ENCODE results near the gene LRBA. TPM values are rescaled to one million over a fixed set of nuclear protein-coding genes. Genes with fewer than 3 reads are reported as not detected.

Gene LRBA
- total RNA-seq, 1 donor from 2014 or later: 66.2 TPM

- peaks cover 5% of the 10 kb centered on the region for H3K9me3 Mint-ChIP-seq
- no peak for TF ChIP-seq CTCF (IDR thresholded peaks at IDR 0.05; ENCODE audit: unreplicated experiment)
- H3K36me3 Mint-ChIP-seq: peaks cover 13% of the 10 kb centered on the region
- H3K27me3 Mint-ChIP-seq (ENCODE audit: low read depth): no peaks in the 10 kb centered on the region
- H3K27ac Mint-ChIP-seq: no peak overlapping the region
- H3K4me3 Mint-ChIP-seq: no peak overlapping the region
- no peak for DNase-seq (ENCODE audit: low spot score in 2 of 2, unreplicated experiment in 2 of 2)
- peaks cover 14% of the 10 kb centered on the region for H3K4me1 Mint-ChIP-seq
These were observed 694.0 kb downstream of the LRBA start for GRCh38 chr4:150321113-150321512.

GRCh38 chr4:150318971-150319370 lies 696.1 kb downstream of the LRBA start:
- Mint-ChIP-seq H3K9me3 (no peaks in the 10 kb centered on the region), H3K27ac (no peak overlapping the region), H3K4me3 (no peak overlapping the region), H3K27me3 (ENCODE audit: low read depth) (no peaks in the 10 kb centered on the region), H3K36me3 (peaks cover 4% of the 10 kb centered on the region), H3K4me1 (peaks cover 17% of the 10 kb centered on the region)
- TF ChIP-seq CTCF (IDR thresholded peaks at IDR 0.05; ENCODE audit: unreplicated experiment): no peak
- DNase-seq (ENCODE audit: low spot score in 2 of 2, unreplicated experiment in 2 of 2): no peak

GRCh38 chr4:150318527-150318926 lies 696.6 kb downstream of the LRBA start:
- Mint-ChIP-seq H3K36me3 (peaks cover 4% of the 10 kb centered on the region), H3K27ac (no peak overlapping the region), H3K27me3 (ENCODE audit: low read depth) (no peaks in the 10 kb centered on the region), H3K4me3 (no peak overlapping the region), H3K9me3 (no peaks in the 10 kb centered on the region), H3K4me1 (peaks cover 16% of the 10 kb centered on the region)
- no peak for DNase-seq (ENCODE audit: low spot score in 2 of 2, unreplicated experiment in 2 of 2)
- TF ChIP-seq CTCF (IDR thresholded peaks at IDR 0.05; ENCODE audit: unreplicated experiment): no peak

GRCh38 chr4:150316332-150317205 lies 698.5 kb downstream of the LRBA start:
- no peak overlapping the region for H3K4me3 Mint-ChIP-seq
- TF ChIP-seq CTCF (IDR thresholded peaks at IDR 0.05; ENCODE audit: unreplicated experiment): no peak
- H3K36me3 Mint-ChIP-seq: peaks cover 4% of the 10 kb centered on the region
- peaks cover 11% of the 10 kb centered on the region for H3K4me1 Mint-ChIP-seq
- no peak overlapping the region for H3K27ac Mint-ChIP-seq
- DNase-seq (ENCODE audit: low spot score in 2 of 2, unreplicated experiment in 2 of 2): no peak
- no peaks in the 10 kb centered on the region for H3K27me3 Mint-ChIP-seq (ENCODE audit: low read depth)
- no peaks in the 10 kb centered on the region for H3K9me3 Mint-ChIP-seq

- no peak for DNase-seq (ENCODE audit: low spot score in 2 of 2, unreplicated experiment in 2 of 2)
- no peaks in the 10 kb centered on the region for H3K27me3 Mint-ChIP-seq (ENCODE audit: low read depth)
- H3K27ac Mint-ChIP-seq: no peak overlapping the region
These were observed 699.4 kb downstream of the LRBA start for GRCh38 chr4:150315691-150316090.

More at GRCh38 chr4:150315691-150316090, 699.4 kb downstream of the LRBA start:
- peaks cover 10% of the 10 kb centered on the region for H3K4me1 Mint-ChIP-seq
- H3K9me3 Mint-ChIP-seq: no peaks in the 10 kb centered on the region
- H3K4me3 Mint-ChIP-seq: no peak overlapping the region
- no peak for TF ChIP-seq CTCF (IDR thresholded peaks at IDR 0.05; ENCODE audit: unreplicated experiment)
- peaks cover 4% of the 10 kb centered on the region for H3K36me3 Mint-ChIP-seq
